GM12874 (cell line): ENCODE measurements around the gene KIFC3.

Source experiments
- TF ChIP-seq, protein P1 (sequence below): IDR thresholded peaks from 2 replicates; pipeline ENCODE4 v1.5.1; 2011; ENCODE audit warnings: low read depth, mild to moderate bottlenecking, control low read depth, low read length, moderate library complexity; ENCODE audit not compliant: insufficient read depth

The KIFC3 gene

DNA sequence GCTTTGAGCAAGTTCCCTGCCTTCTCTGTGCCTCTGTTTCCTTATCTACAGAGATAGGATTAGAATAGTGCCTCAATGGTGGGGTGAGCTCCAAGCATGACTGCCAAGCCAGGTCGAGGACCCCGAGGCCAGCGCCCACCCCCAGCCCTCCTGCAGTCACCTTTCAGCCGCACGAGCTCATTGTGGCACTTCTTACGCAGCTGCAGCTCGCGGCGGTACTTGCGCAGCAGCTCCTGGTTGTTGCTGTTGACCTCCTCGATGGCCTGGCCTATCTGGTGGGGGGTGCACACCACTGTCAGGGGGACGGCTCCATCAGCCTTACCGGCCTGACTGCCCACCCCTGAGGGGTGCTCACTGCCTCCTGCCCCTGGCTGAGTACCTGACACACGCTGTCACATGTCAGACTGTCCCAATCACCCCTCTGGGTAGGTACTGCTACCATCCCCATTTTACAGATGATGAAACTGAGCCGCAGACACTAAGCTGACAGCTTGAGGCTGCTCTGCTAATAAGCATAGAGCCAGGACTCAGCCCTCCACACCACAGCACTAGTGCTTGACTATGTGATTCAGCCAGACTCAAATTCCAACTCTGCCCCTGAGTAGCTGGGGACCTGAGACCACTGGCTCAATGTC, 35.5 kb downstream of the KIFC3 start:
- TF ChIP-seq, protein P1, sequence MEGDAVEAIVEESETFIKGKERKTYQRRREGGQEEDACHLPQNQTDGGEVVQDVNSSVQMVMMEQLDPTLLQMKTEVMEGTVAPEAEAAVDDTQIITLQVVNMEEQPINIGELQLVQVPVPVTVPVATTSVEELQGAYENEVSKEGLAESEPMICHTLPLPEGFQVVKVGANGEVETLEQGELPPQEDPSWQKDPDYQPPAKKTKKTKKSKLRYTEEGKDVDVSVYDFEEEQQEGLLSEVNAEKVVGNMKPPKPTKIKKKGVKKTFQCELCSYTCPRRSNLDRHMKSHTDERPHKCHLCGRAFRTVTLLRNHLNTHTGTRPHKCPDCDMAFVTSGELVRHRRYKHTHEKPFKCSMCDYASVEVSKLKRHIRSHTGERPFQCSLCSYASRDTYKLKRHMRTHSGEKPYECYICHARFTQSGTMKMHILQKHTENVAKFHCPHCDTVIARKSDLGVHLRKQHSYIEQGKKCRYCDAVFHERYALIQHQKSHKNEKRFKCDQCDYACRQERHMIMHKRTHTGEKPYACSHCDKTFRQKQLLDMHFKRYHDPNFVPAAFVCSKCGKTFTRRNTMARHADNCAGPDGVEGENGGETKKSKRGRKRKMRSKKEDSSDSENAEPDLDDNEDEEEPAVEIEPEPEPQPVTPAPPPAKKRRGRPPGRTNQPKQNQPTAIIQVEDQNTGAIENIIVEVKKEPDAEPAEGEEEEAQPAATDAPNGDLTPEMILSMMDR, result no peak

- TF ChIP-seq, protein P1, result no peak
Observed at GRCh38 chr16:57765160-57765728, 37.0 kb downstream of the KIFC3 start.

DNA sequence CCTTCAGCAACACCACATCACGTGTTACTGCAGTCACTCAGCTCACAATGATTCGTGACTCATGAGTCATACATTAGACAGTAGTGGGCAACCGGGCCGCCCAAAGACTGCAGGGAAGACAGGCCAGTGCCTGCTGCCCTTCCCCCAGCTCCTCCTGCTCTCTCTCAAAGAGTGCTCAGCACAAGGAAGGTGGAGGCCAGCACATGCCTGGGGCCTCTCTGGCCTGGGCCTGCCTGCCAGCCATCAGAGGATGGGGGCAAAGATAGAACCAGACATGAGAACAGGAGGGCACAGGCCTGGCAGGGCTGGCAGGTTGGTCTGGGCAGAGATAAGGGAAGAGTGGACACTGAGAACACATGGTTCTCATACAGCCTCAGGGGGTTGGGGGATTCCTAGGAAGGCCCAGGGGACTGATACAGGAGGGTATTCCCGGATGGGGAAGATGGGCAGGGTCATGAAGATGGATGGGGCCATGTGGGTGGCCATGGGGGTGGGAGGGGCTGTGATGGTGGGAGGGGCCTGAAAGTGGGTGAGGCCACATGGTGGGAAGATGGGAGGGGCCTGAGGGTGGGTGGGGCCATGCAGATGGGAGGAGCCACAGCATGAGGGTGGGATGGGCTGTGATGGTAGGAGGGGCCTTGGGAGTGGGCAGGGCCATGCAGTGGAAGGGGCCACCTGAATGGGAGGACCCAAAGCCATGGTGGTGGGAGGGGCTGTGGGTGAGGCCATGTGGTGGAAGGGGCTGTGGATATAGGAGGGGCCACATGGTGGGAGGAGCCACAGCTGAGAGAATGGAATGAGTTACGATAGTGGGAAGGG, 37.7 kb downstream of the KIFC3 start:
- TF ChIP-seq, protein P1, result no peak

DNA sequence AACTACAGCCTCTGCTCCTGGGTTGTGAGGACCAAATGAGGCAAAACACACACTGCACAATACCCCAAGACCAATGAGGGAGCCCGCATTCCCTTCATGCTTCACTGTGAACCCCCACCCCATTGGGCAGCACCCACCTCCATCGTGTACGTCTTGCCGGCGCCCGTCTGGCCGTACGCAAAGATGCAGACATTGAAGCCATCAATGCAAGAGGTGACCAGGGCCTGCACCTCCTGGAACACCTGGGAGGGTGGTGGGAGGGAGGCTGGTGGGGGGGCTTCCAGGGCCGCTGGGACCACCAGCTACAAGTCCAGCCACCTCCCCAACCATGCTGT, 38.3 kb downstream of the KIFC3 start:
- TF ChIP-seq, protein P1, result no peak

GRCh38 chr16:57763285-57764005, 38.8 kb downstream of the KIFC3 start:
- TF ChIP-seq, protein P1, result no peak

- TF ChIP-seq, protein P1, result no peak
Observed at GRCh38 chr16:57762365-57763040, 39.8 kb downstream of the KIFC3 start.
